Measurements from ENCODE around the gene POLD4.
"Not testable (repeated sequence)": the region's sequence is repeated elsewhere in the genome, so short reads cannot be mapped to it uniquely, and the experiment has no call there.

The POLD4 gene

DNA sequence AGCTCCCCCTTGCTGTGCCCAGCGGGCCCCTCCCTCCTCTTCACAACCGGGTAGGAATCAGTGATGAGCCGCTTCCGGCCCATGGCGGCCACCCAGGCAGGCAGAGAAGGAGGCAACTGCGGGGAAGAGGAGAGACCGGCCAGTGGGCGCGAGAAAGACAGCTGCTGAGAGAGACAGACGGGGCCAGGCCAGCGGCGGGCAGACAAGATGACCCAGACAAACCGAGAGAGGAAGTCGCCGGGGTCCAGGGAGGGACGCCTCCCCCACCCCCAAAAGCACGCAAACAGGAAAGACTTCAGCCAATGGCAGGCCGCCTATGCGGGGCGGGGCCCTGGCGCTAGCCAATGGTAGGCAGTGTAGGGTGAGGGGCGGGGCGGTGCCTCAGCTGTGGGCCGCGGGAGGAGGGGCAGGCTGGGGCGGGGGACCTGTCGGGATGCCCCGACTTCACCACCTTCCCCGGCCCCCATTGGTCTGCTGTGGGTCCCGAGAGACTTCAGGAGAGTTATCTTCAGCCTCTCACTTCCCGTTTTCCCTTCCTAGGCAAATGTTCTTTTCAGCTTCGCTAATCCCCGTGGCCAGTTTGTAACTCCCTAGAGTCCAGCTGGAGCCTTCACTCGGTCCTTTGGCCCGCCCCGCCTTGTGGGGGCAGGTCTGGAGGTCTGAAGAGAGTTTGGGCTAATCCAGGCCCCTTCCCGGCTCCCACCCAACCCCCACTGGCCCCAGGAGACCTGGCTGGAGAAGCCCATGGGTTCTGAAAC lies at the start of gene POLD4:
TSS of gene POLD4 (minus strand) at position 230 of the 758 bp plus-strand sequence. CDS start at position 83, 147 bp downstream.
- peak; percentile 85 for DNase-seq (ENCODE audit: low read depth)

GRCh38 chr11:67403085-67403484 lies 49.7 kb upstream of the POLD4 start:
- DNase-seq (ENCODE audit: low read depth) = not testable (repeated sequence)

DNA sequence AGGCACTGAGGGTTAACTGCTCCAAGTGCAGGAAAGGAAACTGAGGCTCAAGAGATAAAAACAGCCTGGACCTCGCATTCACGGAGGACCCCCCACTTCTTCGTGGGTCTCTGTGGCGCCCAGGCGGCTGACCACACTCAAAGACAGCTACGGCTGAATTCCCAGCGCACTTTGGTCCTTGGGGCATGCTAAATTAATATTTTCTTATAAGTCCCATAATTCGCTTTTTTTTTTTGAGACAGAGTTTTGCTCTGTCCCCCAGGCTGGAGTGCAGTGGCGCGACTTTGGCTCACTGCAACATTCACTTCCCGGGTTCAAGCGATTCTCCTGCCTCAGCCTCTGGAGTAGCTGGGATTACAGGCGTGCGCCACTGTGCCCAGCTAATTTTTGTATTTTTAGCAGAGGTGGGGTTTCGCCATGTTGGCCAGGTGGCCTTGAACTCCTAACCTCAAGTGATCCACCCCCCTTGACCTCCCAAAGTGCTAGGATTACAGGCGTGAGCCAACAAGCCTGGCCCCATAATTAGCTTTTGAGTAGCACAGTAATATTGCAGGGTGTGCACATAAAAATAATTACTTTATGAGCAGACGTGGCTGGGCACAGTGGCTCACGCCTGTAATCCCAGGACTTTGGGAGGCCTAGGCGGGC lies 49.0 kb upstream of the POLD4 start:
- not testable (repeated sequence) for DNase-seq (ENCODE audit: low read depth)

GRCh38 chr11:67401495-67402191 lies 48.3 kb upstream of the POLD4 start, which contains the start of gene PPP1CA:
Gene PPP1CA (minus strand): TSS chr11:67401858. CDS start chr11:67401782, 76 bp downstream.
- peak; percentile 96 for DNase-seq (ENCODE audit: low read depth)

GRCh38 chr11:67400942-67401494 lies 47.7 kb upstream of the POLD4 start:
- DNase-seq (ENCODE audit: low read depth) = no peak

DNA sequence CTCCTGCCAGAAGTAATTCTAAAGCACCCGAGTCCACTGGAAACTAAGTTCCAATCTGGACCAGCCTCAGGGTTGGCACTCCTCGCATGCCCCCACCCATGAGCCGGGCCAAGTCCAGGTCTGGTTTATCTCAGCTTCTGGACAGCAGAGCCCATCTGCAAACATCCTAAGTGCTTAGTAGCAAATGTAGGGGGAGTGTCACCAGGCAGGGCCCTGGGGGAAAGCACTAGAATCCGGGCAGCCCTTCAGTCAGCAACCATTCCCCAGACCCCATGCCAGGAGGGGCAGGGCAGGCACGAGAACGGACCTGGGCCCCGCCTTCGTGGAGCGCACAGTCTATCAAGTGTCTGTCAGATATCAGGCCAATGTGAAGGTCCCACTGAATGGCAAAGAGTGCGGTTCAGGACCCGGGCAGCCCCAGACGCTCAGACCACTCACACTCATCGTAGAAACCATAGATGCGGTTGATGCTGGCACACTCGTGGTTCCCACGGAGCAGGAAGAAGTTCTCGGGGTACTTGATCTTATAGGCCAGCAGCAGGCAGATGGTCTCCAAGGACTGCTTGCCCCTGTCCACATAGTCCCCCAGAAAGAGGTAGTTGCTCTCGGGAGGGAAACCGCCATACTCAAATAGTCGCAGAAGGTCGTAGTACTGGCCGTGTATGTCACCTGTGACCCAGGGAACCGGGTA lies 47.0 kb upstream of the POLD4 start:
- DNase-seq (ENCODE audit: low read depth) = no peak

DNA sequence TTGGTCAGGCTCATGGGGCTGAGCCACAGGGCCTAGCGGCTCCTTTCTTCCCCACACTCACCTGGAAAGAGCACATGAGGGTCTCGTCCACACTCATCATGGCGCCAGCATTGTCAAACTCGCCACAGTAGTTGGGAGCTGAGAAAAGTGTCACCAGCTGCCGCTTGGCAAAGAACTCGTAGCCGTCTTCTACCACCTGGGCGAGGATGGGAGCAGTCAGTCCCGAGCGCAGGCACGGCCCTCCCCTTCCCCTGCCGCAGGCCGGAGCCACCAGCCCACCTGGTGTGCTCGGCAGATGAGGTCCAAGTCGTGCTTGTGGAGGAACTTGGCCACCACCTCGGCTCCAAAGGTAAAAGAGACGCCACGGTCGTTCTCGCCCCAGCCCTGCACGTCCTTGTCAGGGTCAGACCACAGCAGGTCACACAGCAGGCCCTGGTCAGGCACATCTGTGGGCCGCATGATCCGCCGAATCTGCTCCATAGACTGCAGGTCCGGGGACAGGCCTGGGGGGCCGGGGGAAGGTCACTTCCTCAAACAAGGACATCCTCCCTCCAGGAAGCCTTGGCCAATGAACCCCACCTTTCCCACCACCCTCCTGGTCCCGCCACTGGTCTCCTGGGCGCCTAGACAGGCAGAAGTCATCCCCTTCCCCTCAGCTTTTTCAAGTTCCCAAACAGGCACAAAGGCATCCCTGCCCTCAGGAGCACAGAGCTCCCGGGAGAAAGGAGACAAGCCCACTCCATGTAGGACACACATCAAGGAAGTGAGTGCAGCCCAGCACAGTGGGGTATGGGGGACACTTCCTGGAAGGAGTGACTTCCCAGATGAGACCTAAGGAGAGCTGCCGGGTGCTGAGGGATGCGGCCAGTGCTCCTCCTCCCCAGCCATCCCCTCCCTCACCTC lies 45.6 kb upstream of the POLD4 start:
- no peak for DNase-seq (ENCODE audit: low read depth)

GRCh38 chr11:67397986-67398660 lies 44.8 kb upstream of the POLD4 start:
- no peak for DNase-seq (ENCODE audit: low read depth)

DNA sequence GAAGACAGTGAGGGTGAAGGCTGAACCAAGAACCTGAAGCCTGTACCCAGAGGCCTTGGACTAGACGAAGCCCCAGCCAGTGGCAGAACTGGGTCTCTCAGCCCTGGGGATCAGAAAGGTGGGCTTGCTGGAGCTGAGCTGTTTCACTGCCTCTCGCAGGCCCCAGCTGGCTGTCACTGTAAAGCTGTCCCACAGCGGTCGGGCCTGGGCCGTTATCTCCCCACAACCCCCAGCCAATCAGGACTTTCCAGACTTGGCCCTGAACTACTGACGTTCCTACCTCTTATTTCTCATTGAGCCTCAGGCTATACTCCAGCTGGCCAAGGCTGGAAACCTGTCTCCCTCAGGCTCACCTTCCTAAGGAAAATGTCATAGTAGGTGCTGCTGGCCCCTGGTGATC lies 44.2 kb upstream of the POLD4 start:
- DNase-seq (ENCODE audit: low read depth) = no peak

DNA sequence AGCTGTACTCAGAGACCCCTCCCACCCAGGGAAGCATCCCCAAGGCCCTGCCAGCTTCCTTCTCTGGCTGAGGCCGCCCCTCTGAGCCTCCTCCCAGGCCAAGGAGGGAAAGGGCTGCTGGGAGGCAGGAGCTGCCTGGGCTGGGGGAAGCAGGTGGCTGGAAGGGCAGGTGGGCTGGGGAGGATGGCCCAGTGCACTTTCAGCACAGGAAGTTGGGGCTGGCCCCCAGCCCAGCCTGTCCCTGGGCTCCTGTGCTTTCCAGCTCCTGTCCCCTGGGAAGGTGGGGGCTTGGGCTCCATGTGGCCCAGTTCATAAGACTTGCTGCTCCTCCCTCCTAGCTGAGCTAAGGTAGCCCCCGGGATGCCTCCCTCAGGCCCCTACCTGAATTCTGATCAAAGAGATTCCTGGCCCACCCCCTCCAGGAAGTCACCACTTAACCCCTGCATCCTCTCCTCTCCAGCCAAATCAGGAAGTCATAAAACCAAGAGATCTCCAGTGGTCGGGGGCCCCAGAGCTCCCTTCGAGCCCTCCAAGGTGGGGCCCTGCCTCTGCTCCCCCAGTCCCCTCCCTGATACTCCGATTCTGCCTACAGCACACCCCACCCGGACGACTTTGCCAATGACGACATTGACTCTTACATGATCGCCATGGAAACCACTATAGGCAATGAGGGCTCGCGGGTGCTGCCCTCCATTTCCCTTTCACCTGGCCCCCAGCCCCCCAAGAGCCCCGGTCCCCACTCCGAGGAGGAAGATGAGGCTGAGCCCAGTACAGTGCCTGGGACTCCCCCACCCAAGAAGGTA lies 43.4 kb upstream of the POLD4 start:
- no peak for DNase-seq (ENCODE audit: low read depth)

GRCh38 chr11:67396259-67396581 lies 42.9 kb upstream of the POLD4 start:
- no peak for DNase-seq (ENCODE audit: low read depth)

DNA sequence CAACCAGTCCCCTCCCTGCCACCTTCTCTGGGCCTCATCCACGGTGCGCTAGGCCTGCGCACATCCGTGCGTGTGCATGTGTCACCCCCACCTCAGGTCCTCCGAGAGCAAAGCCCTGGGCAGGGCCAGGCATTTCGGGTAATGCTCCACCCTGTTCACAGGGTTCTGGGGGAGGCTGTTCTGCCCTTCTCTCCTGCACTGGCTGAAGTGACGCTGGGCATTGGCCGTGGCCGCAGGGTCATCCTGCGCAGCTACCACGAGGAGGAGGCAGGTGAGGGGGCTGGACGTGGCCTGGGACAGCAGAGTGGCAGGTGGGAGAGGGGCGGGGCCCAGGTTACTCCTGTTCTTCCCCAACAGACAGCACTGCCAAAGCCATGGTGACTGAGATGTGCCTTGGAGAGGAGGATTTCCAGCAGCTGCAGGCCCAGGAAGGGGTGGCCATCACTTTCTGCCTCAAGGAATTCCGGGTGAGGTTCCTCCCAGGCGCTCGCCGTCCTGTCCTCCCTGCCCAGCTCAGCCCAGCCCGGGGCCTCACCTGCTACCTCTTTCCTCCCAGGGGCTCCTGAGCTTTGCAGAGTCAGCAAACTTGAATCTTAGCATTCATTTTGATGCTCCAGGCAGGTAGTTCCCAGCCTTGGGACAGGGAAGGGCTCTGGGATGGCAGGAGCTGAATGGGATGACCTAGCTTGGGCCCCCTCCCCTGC lies 42.4 kb upstream of the POLD4 start:
- no peak for DNase-seq (ENCODE audit: low read depth)

DNA sequence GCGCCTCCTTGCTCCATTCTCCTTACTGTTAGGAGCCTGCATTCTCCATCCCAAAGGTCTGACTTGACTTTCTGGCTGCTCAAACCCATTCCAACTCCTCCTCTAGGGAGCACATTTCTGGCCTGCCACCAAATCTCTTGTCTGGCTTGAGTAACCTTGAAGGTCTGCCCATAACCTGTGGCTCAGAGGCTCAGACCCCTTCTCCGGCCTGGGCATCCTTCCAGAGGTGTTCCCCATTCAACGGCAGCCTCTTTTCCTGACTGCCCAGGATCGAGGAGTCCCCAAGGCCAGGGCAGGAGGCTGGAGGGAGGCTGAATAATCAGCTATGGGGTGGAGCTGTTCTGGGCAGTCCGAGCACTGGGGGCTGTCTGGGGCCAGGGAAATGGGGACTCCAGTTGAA lies 40.6 kb upstream of the POLD4 start:
- DNase-seq (ENCODE audit: low read depth) = no peak

GRCh38 chr11:67393437-67393836 lies 40.1 kb upstream of the POLD4 start:
- no peak for DNase-seq (ENCODE audit: low read depth)

- DNase-seq (ENCODE audit: low read depth) = no peak
These were observed 38.9 kb upstream of the POLD4 start for GRCh38 chr11:67392183-67392715.

GRCh38 chr11:67391304-67392182 lies 38.2 kb upstream of the POLD4 start, which contains the start of gene RAD9A:
Gene RAD9A (plus strand): TSS chr11:67391986. CDS start chr11:67392045, 59 bp downstream.
- DNase-seq (ENCODE audit: low read depth) = peak; percentile 92

DNA sequence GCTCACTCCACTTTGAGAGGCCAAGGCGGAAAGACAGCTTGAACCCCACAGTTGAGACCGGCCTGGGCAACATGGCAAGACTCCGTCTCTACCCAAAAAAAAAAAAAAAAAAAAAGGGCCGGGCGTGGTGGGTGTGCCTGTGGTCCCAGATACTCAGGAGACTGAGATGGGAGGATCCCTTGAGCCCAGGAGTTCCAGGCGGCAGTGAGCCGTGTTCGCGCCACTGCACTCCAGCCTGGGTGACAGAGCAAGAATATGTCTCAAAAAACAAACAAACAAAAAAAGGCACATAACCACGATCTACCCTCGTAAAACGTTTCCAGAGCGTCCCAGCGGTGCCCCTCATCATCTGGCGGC lies 37.6 kb upstream of the POLD4 start:
- no peak for DNase-seq (ENCODE audit: low read depth)

GRCh38 chr11:67389477-67389876 lies 36.1 kb upstream of the POLD4 start:
- DNase-seq (ENCODE audit: low read depth) = no peak

Measured in stimulated activated CD8-positive, alpha-beta memory T cell treated with anti-CD3 and anti-CD28 coated beads, Interleukin-15, amount 100 ng/mL, for 24 hours (primary cell).